Thoracic aorta (tissue), 2 donors: ENCODE measurements around the gene OSBPL10. TPM values are rescaled to one million over a fixed set of nuclear protein-coding genes. Genes with fewer than 3 reads are reported as not detected.

ENCODE experiments used
- ATAC-seq: fragments of 150-250 bp; one replicate; pipeline ENCODE4 v1.8.0; 2017; ENCODE audit warnings: low read depth; ENCODE audit not compliant: insufficient number of reproducible peaks, low FRiP score
- DNase-seq: peaks from one replicate; pipeline ENCODE4 v3.0.0-alpha.2; 2020; ENCODE audit warnings: low spot score
- H3K27ac ChIP-seq, 2 donors: fragments of 200-600 bp; sonication (generic); 1 replicate in 1 of 2; 2 replicates in 1 of 2; pipeline ENCODE4 v1.5.1; 2016; ENCODE audit warnings: mild to moderate bottlenecking in 2 of 2, moderate library complexity in 2 of 2
- H3K27me3 ChIP-seq: fragments of 200-600 bp; sonication (generic); replicated peaks from 2 replicates; pipeline ENCODE4 v1.6.0; 2016; ENCODE audit warnings: mild to moderate bottlenecking; ENCODE audit not compliant: insufficient read depth
- H3K36me3 ChIP-seq: fragments of 200-600 bp; sonication (generic); one replicate; pipeline ENCODE4 v1.5.1; 2016
- H3K4me1 ChIP-seq, 2 donors: fragments of 200-600 bp; sonication (generic); 1 replicate in 1 of 2; 2 replicates in 1 of 2; pipeline versions ENCODE4 v1.5.1 to v1.6.0; 2016; ENCODE audit warnings: low read depth in 2 of 2, mild to moderate bottlenecking in 1 of 2; ENCODE audit not compliant: control insufficient read depth in 1 of 2
- H3K4me3 ChIP-seq: fragments of 200-600 bp; sonication (generic); 2 replicates; pipeline ENCODE4 v1.5.1; 2016; ENCODE audit warnings: mild to moderate bottlenecking
- H3K9me3 ChIP-seq: fragments of 200-600 bp; sonication (generic); 2 replicates; pipeline ENCODE4 v1.5.1; 2016
- CTCF ChIP-seq: fragments of 200-600 bp; sonication (generic); IDR thresholded peaks from one replicate; pipeline ENCODE4 v1.5.1; 2019; ENCODE audit warnings: antibody characterized with exemption
- total RNA-seq, 2 donors: library from RNA; depleted of rRNA; stranded (reverse); fragments of >200 nt; gene quantifications; one replicate each; pipeline versions ENCODE4 v1.1.0 to v1.2.3, GENCODE V29; 2016

Gene OSBPL10
- total RNA-seq, 2 donors from 2014 or later = 108 to 153 TPM

- DNase-seq = no peak
- Histone ChIP-seq H3K9me3 (no peaks in the 10 kb centered on the region), H3K27ac (no peak overlapping the region), H3K27me3 (no peaks in the 10 kb centered on the region), H3K36me3 (no peaks in the 10 kb centered on the region), H3K4me1 (no peaks in the 10 kb centered on the region), H3K4me3 (no peak overlapping the region)
- TF ChIP-seq CTCF = no peak
- ATAC-seq = no peak
Observed at GRCh38 chr3:31892500-31892899, 88.6 kb downstream of the OSBPL10 start.

- DNase-seq = no peak
- Histone ChIP-seq H3K27me3 (no peaks in the 10 kb centered on the region), H3K9me3 (no peaks in the 10 kb centered on the region), H3K4me3 (no peak overlapping the region), H3K27ac (no peak overlapping the region), H3K4me1 (no peaks in the 10 kb centered on the region), H3K36me3 (no peaks in the 10 kb centered on the region)
- TF ChIP-seq CTCF = no peak
- no peak for ATAC-seq
Observed at GRCh38 chr3:31891876-31892455, 89.1 kb downstream of the OSBPL10 start.

GRCh38 chr3:31890742-31891469 lies 90.2 kb downstream of the OSBPL10 start:
- Histone ChIP-seq H3K9me3 (no peaks in the 10 kb centered on the region), H3K27me3 (no peaks in the 10 kb centered on the region), H3K27ac (no peak overlapping the region), H3K36me3 (no peaks in the 10 kb centered on the region), H3K4me1 (no peaks in the 10 kb centered on the region), H3K4me3 (no peak overlapping the region)
- ATAC-seq (no peak), DNase-seq (no peak)
- TF ChIP-seq CTCF = no peak

- Histone ChIP-seq H3K4me3 (no peak overlapping the region), H3K4me1 (no peaks in the 10 kb centered on the region), H3K36me3 (no peaks in the 10 kb centered on the region), H3K27me3 (no peaks in the 10 kb centered on the region), H3K27ac (no peak overlapping the region), H3K9me3 (no peaks in the 10 kb centered on the region)
- no peak for ATAC-seq
- no peak for DNase-seq
- no peak for TF ChIP-seq CTCF
Observed at GRCh38 chr3:31890007-31890406, 91.1 kb downstream of the OSBPL10 start.

GRCh38 chr3:31885235-31885634 lies 95.8 kb downstream of the OSBPL10 start:
- ATAC-seq (no peak), DNase-seq (no peak)
- H3K36me3 ChIP-seq = no peaks in the 10 kb centered on the region
- H3K27ac ChIP-seq = no peak overlapping the region
- H3K4me3 ChIP-seq = no peak overlapping the region
- no peaks in the 10 kb centered on the region for H3K9me3 ChIP-seq
- H3K27me3 ChIP-seq = no peaks in the 10 kb centered on the region
- TF ChIP-seq CTCF = no peak
- no peaks in the 10 kb centered on the region for H3K4me1 ChIP-seq
